ENCODE measurements around the gene GET3. TPM values are rescaled to one million over a fixed set of nuclear protein-coding genes. Genes with fewer than 3 reads are reported as not detected.
A peak's percentile ranks its signal among the peaks of the same experiment; 100 is the strongest.

Gene GET3
- total and polyA plus RNA-seq, 7 experiments from 2014 or later: 22.6 to 60.3 (median 32.0) TPM

- no peaks in the 10 kb centered on the region for H3K27me3 ChIP-seq (ENCODE audit: control insufficient read depth in 2 of 2, insufficient read depth in 2 of 2, low read length in 2 of 2)
- no peaks in the 10 kb centered on the region for H3K9me3 ChIP-seq (ENCODE audit: control insufficient read depth in 2 of 3, low read length in 3 of 3)
- intact Hi-C loops (cut with micrococcal nuclease): no loop called here
- peaks cover 7 to 15% of the 10 kb centered on the region in 2 donors for H3K4me1 ChIP-seq (ENCODE audit: control insufficient read depth in 2 of 2, insufficient read depth in 2 of 2, low read length in 2 of 2)
- H3K27ac ChIP-seq (ENCODE audit: low read depth, low read length): no peak overlapping the region
- no peak overlapping the region for H3K4me3 ChIP-seq (ENCODE audit: low read length)
- no peaks in the 10 kb centered on the region for H3K27me3 Mint-ChIP-seq
- no peaks in the 10 kb centered on the region for H3K36me3 Mint-ChIP-seq
- H3K4me1 Mint-ChIP-seq: peaks cover 9 to 23% (median 19%) of the 10 kb centered on the region in 7 donors
- peaks cover 0 to 2% (median 0%) of the 10 kb centered on the region in 11 donors for H3K9me3 Mint-ChIP-seq
- CTCF ChIA-PET: interaction anchor here (0.6 to 7.7 kb wide), 3 partner anchors 13 to 441 kb away, joined by 3 to 38 read pairs (median 9); no protein-coding TSS in a partner anchor
- peak overlapping the region in 5 of 9 donors; percentile 4 to 67 (median 34) for H3K27ac Mint-ChIP-seq
- ATAC-seq (no peak), DNase-seq (no peak)
- H3K4me3 Mint-ChIP-seq: peak overlapping the region in 7 of 10 donors; percentile 29 to 68 (median 40)
- POLR2A ChIA-PET: interaction anchor here (1.2 to 12.9 kb wide), 3 partner anchors 13 to 26 kb away, joined by 3 to 621 read pairs (median 6); partner anchors contain the start of gene JUNB
- H3K36me3 ChIP-seq (ENCODE audit: control insufficient read depth in 2 of 3, insufficient read depth in 3 of 3, low read length in 3 of 3): no peaks in the 10 kb centered on the region
Measured at GRCh38 chr19:12773571-12773970, 36.3 kb downstream of the GET3 start.

GRCh38 chr19:12774588-12775555 lies 37.6 kb downstream of the GET3 start, which contains the start of gene HOOK2:
HOOK2 (minus strand) TSS chr19:12775552; CDS start chr19:12775449, 103 bp downstream.
- H3K9me3 ChIP-seq (ENCODE audit: control insufficient read depth in 2 of 3, low read length in 3 of 3): no peaks in the 10 kb centered on the region
- Mint-ChIP-seq H3K36me3 (no peaks in the 10 kb centered on the region), H3K9me3 (peaks cover 0 to 2% (median 0%) of the 10 kb centered on the region in 11 donors), H3K4me1 (peaks cover 13 to 33% (median 28%) of the 10 kb centered on the region in 7 donors), H3K4me3 (peak within 1 kb of the TSS; percentile 69 to 89 (median 80)), H3K27me3 (no peaks in the 10 kb centered on the region), H3K27ac (peak within 1 kb of the TSS; percentile 53 to 91 (median 82))
- H3K4me3 ChIP-seq (ENCODE audit: low read length): peak within 1 kb of the TSS; percentile 64
- DNase-seq (peak in 3 of 9 donors; percentile 40 to 64 (median 43)), ATAC-seq (peak; percentile 9)
- ChIA-PET POLR2A (interaction anchor here (0.6 to 12.9 kb wide), 6 partner anchors 9 to 73 kb away, joined by 3 to 621 read pairs (median 4); partner anchors contain the start of gene JUNB), CTCF (interaction anchor here (0.5 to 7.7 kb wide), 6 partner anchors 9 to 72 kb away, joined by 3 to 169 read pairs (median 23); partner anchors contain the start of genes JUNB, PRDX2 and THSD8)
- peak within 1 kb of the TSS; percentile 90 for H3K27ac ChIP-seq (ENCODE audit: low read depth, low read length)
- H3K36me3 ChIP-seq (ENCODE audit: control insufficient read depth in 2 of 3, insufficient read depth in 3 of 3, low read length in 3 of 3): no peaks in the 10 kb centered on the region
- H3K4me1 ChIP-seq (ENCODE audit: control insufficient read depth in 2 of 2, insufficient read depth in 2 of 2, low read length in 2 of 2): peaks cover 9 to 21% of the 10 kb centered on the region in 2 donors
- intact Hi-C loops (cut with micrococcal nuclease): loop anchor here in 1 of 2 donors (1.0 to 2.0 kb wide), 6 partner anchors 9 to 163 kb away; partner anchors contain the start of genes CALR, GCDH and GET3
- H3K27me3 ChIP-seq (ENCODE audit: control insufficient read depth in 2 of 2, insufficient read depth in 2 of 2, low read length in 2 of 2): no peaks in the 10 kb centered on the region

- H3K4me1 ChIP-seq (ENCODE audit: control insufficient read depth in 2 of 2, insufficient read depth in 2 of 2, low read length in 2 of 2): peaks cover 16 to 28% of the 10 kb centered on the region in 2 donors
- CTCF ChIA-PET: interaction anchor here (0.6 to 5.4 kb wide), 8 partner anchors 11 to 1373 kb away, joined by 3 to 169 read pairs (median 7); partner anchors contain the start of genes JUNB, PRDX2 and THSD8
- ATAC-seq (peak; percentile 18), DNase-seq (peak; percentile 69 to 89 (median 82))
- H3K9me3 ChIP-seq (ENCODE audit: control insufficient read depth in 2 of 3, low read length in 3 of 3): no peaks in the 10 kb centered on the region
- Mint-ChIP-seq H3K27ac (peak overlapping the region; percentile 42 to 98 (median 94)), H3K27me3 (no peaks in the 10 kb centered on the region), H3K4me1 (peaks cover 20 to 45% (median 39%) of the 10 kb centered on the region in 7 donors), H3K4me3 (peak overlapping the region; percentile 82 to 95 (median 87)), H3K9me3 (peaks cover 0 to 8% (median 0%) of the 10 kb centered on the region in 11 donors), H3K36me3 (no peaks in the 10 kb centered on the region)
- H3K4me3 ChIP-seq (ENCODE audit: low read length): peak overlapping the region; percentile 76
- POLR2A ChIA-PET: interaction anchor here (0.6 to 12.9 kb wide), 13 partner anchors 8 to 143 kb away, joined by 3 to 621 read pairs (median 5); partner anchors contain the start of genes DNASE2, GET3, JUNB and PRDX2
- H3K27me3 ChIP-seq (ENCODE audit: control insufficient read depth in 2 of 2, insufficient read depth in 2 of 2, low read length in 2 of 2): no peaks in the 10 kb centered on the region
- intact Hi-C loops (cut with micrococcal nuclease): loop anchor here (1.0 kb wide), 1 partner anchor 19 kb away; no protein-coding TSS in a partner anchor
- no peaks in the 10 kb centered on the region for H3K36me3 ChIP-seq (ENCODE audit: control insufficient read depth in 2 of 3, insufficient read depth in 3 of 3, low read length in 3 of 3)
- H3K27ac ChIP-seq (ENCODE audit: low read depth, low read length): peak overlapping the region; percentile 94
Measured at GRCh38 chr19:12777217-12778016, 40.1 kb downstream of the GET3 start.

GRCh38 chr19:12778017-12778904 lies 41.0 kb downstream of the GET3 start:
- Histone ChIP-seq H3K4me1 (ENCODE audit: control insufficient read depth in 2 of 2, insufficient read depth in 2 of 2, low read length in 2 of 2) (peaks cover 18 to 34% of the 10 kb centered on the region in 2 donors), H3K9me3 (ENCODE audit: control insufficient read depth in 2 of 3, low read length in 3 of 3) (no peaks in the 10 kb centered on the region), H3K27ac (ENCODE audit: low read depth, low read length) (peak overlapping the region; percentile 94), H3K36me3 (ENCODE audit: control insufficient read depth in 2 of 3, insufficient read depth in 3 of 3, low read length in 3 of 3) (no peaks in the 10 kb centered on the region), H3K27me3 (ENCODE audit: control insufficient read depth in 2 of 2, insufficient read depth in 2 of 2, low read length in 2 of 2) (no peaks in the 10 kb centered on the region), H3K4me3 (ENCODE audit: low read length) (peak overlapping the region; percentile 76)
- Mint-ChIP-seq H3K9me3 (peaks cover 0 to 8% (median 0%) of the 10 kb centered on the region in 11 donors), H3K27me3 (no peaks in the 10 kb centered on the region), H3K4me3 (peak overlapping the region; percentile 82 to 95 (median 87)), H3K36me3 (no peaks in the 10 kb centered on the region), H3K4me1 (peaks cover 20 to 45% (median 39%) of the 10 kb centered on the region in 7 donors), H3K27ac (peak overlapping the region; percentile 81 to 98 (median 94))
- POLR2A ChIA-PET: interaction anchor here (0.6 to 12.9 kb wide), 13 partner anchors 7 to 103 kb away, joined by 3 to 621 read pairs (median 5); partner anchors contain the start of genes DHPS, DNASE2, GET3 and JUNB
- intact Hi-C loops (cut with micrococcal nuclease): no loop called here
- CTCF ChIA-PET: interaction anchor here (0.6 to 5.4 kb wide), 7 partner anchors 10 to 105 kb away, joined by 3 to 169 read pairs (median 10); partner anchors contain the start of genes JUNB, PRDX2 and THSD8
- no peak for ATAC-seq
- DNase-seq: peak in 6 of 9 donors; percentile 31 to 57 (median 43)

- no peak for ATAC-seq
- Mint-ChIP-seq H3K36me3 (no peaks in the 10 kb centered on the region), H3K27me3 (no peaks in the 10 kb centered on the region), H3K9me3 (peaks cover 0 to 8% (median 0%) of the 10 kb centered on the region in 11 donors), H3K27ac (peak overlapping the region; percentile 81 to 98 (median 94)), H3K4me1 (peaks cover 20 to 45% (median 37%) of the 10 kb centered on the region in 7 donors), H3K4me3 (peak overlapping the region; percentile 82 to 95 (median 87))
- CTCF ChIA-PET: interaction anchor here (2.4 to 5.4 kb wide), 4 partner anchors 10 to 20 kb away, joined by 10 to 169 read pairs (median 46); partner anchors contain the start of genes JUNB, PRDX2 and THSD8
- H3K4me1 ChIP-seq (ENCODE audit: control insufficient read depth in 2 of 2, insufficient read depth in 2 of 2, low read length in 2 of 2): peaks cover 22 to 40% of the 10 kb centered on the region in 2 donors
- no peaks in the 10 kb centered on the region for H3K9me3 ChIP-seq (ENCODE audit: control insufficient read depth in 2 of 3, low read length in 3 of 3)
- intact Hi-C loops (cut with micrococcal nuclease): no loop called here
- POLR2A ChIA-PET: interaction anchor here (0.6 to 12.9 kb wide), 6 partner anchors 10 to 98 kb away, joined by 3 to 621 read pairs (median 16); partner anchors contain the start of genes DHPS, JUNB, PRDX2 and THSD8
- DNase-seq: no peak
- no peaks in the 10 kb centered on the region for H3K27me3 ChIP-seq (ENCODE audit: control insufficient read depth in 2 of 2, insufficient read depth in 2 of 2, low read length in 2 of 2)
- peak overlapping the region; percentile 94 for H3K27ac ChIP-seq (ENCODE audit: low read depth, low read length)
- H3K36me3 ChIP-seq (ENCODE audit: control insufficient read depth in 2 of 3, insufficient read depth in 3 of 3, low read length in 3 of 3): no peaks in the 10 kb centered on the region
- no peak overlapping the region for H3K4me3 ChIP-seq (ENCODE audit: low read length)
Measured at GRCh38 chr19:12778905-12779161, 41.5 kb downstream of the GET3 start.
